ENCODE measurements around the gene VANGL1.

GRCh38 chr1:115620950-115621349 is 20.8 kb upstream of the VANGL1 start:
- TF ChIP-seq POLR2AphosphoS5 (IDR thresholded peaks at IDR 0.05; ENCODE audit: borderline replicate concordance, low read depth, low read length): no peak
- TF ChIP-seq EZH2 (IDR thresholded peaks at IDR 0.05): no peak
- no peak for TF ChIP-seq FOXP2 (optimal IDR thresholded peaks at IDR 0.05; ENCODE audit: control extremely low read depth, extremely low read length, insufficient read depth)
